Activated CD4-positive, alpha-beta T cell treated with anti-CD3 and anti-CD28 coated beads for 36 hours (primary cell): Measurements from ENCODE around the gene FGF8. TPM values are rescaled to one million over a fixed set of nuclear protein-coding genes. Genes with fewer than 3 reads are reported as not detected.

Experiments
- ATAC-seq: fragments of 200-7000 bp; cut with Tn5 transposase; one replicate; pipeline ENCODE4 v1.10.0; 2021; ENCODE audit warnings: mild to moderate bottlenecking, moderate library complexity
- CTCF ChIA-PET: fragments of 350-600 bp; sonication (Branson Sonifier 250); formaldehyde crosslinking; loops from one replicate; lab custom pipeline; 2021; ENCODE audit warnings: antibody characterized with exemption; lab: Charles Lee
- POLR2A ChIA-PET: fragments of 350-600 bp; sonication (Branson Sonifier 250); formaldehyde crosslinking; loops from one replicate; lab custom pipeline; 2021; ENCODE audit warnings: antibody characterized with exemption, inconsistent platforms; lab: Charles Lee
- DNase-seq: peaks from one replicate; pipeline ENCODE4 v3.0.0-alpha.2; 2020
- H3K27ac Mint-ChIP-seq: one replicate; pipeline ENCODE4 v1.8.0; 2021; ENCODE audit warnings: mixed read lengths
- H3K27me3 Mint-ChIP-seq: one replicate; pipeline ENCODE4 v1.8.0; 2021; ENCODE audit warnings: mixed read lengths
- H3K36me3 Mint-ChIP-seq: one replicate; pipeline ENCODE4 v1.8.0; 2021; ENCODE audit warnings: low read depth, mixed read lengths
- H3K4me1 Mint-ChIP-seq: one replicate; pipeline ENCODE4 v1.8.0; 2021; ENCODE audit warnings: mixed read lengths
- H3K4me3 Mint-ChIP-seq: one replicate; pipeline ENCODE4 v1.8.0; 2021; ENCODE audit warnings: mild to moderate bottlenecking, moderate library complexity, mixed read lengths
- H3K9me3 Mint-ChIP-seq: one replicate; pipeline ENCODE4 v1.8.0; 2021; ENCODE audit warnings: low read depth, mixed read lengths
- intact Hi-C, 2 experiments: fragments of 100-400 bp; cut with DNase I in 1 of 2; cut with micrococcal nuclease in 1 of 2; formaldehyde crosslinking; loops; one replicate each; pipeline versions ENCODE4 v1.14.2 to v1.15.1; 2022 to 2024; cut with DNase I, micrococcal nuclease
- total RNA-seq, 2 experiments: library from RNA; stranded (reverse); gene quantifications; one replicate each; pipeline ENCODE4 v1.2.3, GENCODE V29; 2021

The FGF8 gene
- total RNA-seq, 2 experiments from 2014 or later = 0.32 TPM; not detected in 1

- peaks cover 8% of the 10 kb centered on the region for H3K4me1 Mint-ChIP-seq
- ChIA-PET POLR2A (no interaction called here), CTCF (interaction anchor here (1.1 kb wide), 1 partner anchor 123 kb away, joined by 3 read pairs; no protein-coding TSS in a partner anchor)
- peaks cover 10% of the 10 kb centered on the region for H3K27me3 Mint-ChIP-seq
- ATAC-seq (no peak), DNase-seq (no peak)
- intact Hi-C loops = no loop called here
- no peaks in the 10 kb centered on the region for H3K36me3 Mint-ChIP-seq
- H3K4me3 Mint-ChIP-seq = no peak overlapping the region
- H3K27ac Mint-ChIP-seq = no peak overlapping the region
- H3K9me3 Mint-ChIP-seq = no peaks in the 10 kb centered on the region
Observed at GRCh38 chr10:101725296-101726114, 50.4 kb downstream of the FGF8 start.

- CTCF ChIA-PET = interaction anchor here (0.6 to 1.1 kb wide), 2 partner anchors 122 to 1278 kb away, joined by 3 to 4 read pairs; no protein-coding TSS in a partner anchor
- H3K27me3 Mint-ChIP-seq = peaks cover 12% of the 10 kb centered on the region
Observed at GRCh38 chr10:101724446-101724845, 51.5 kb downstream of the FGF8 start.

GRCh38 chr10:101723176-101723575 lies 52.7 kb downstream of the FGF8 start:
- POLR2A ChIA-PET = no interaction called here
- no peak overlapping the region for H3K27ac Mint-ChIP-seq
- peaks cover 8% of the 10 kb centered on the region for H3K4me1 Mint-ChIP-seq
- no peak overlapping the region for H3K4me3 Mint-ChIP-seq
- no peak for ATAC-seq
- no peaks in the 10 kb centered on the region for H3K9me3 Mint-ChIP-seq
- CTCF ChIA-PET = interaction anchor here (1.6 kb wide), 1 partner anchor 121 kb away, joined by 4 read pairs; no protein-coding TSS in a partner anchor
- H3K27me3 Mint-ChIP-seq = peaks cover 14% of the 10 kb centered on the region
- no peaks in the 10 kb centered on the region for H3K36me3 Mint-ChIP-seq
- DNase-seq = no peak
- intact Hi-C loops = loop anchor here in 1 of 2 experiments (5.0 kb wide), 1 partner anchor 49 kb away; no protein-coding TSS in a partner anchor

More at GRCh38 chr10:101724446-101724845, 51.5 kb downstream of the FGF8 start:
- H3K9me3 Mint-ChIP-seq = no peaks in the 10 kb centered on the region
- no peaks in the 10 kb centered on the region for H3K36me3 Mint-ChIP-seq
- H3K27ac Mint-ChIP-seq = no peak overlapping the region
- ATAC-seq = peak; percentile 53
- no peak overlapping the region for H3K4me3 Mint-ChIP-seq
- DNase-seq = no peak
- POLR2A ChIA-PET = no interaction called here
- intact Hi-C loops = loop anchor here in 1 of 2 experiments (5.0 kb wide), 1 partner anchor 48 kb away; no protein-coding TSS in a partner anchor
- peaks cover 8% of the 10 kb centered on the region for H3K4me1 Mint-ChIP-seq

GRCh38 chr10:101721806-101722205 lies 54.1 kb downstream of the FGF8 start:
- intact Hi-C loops = loop anchor here in 1 of 2 experiments (5.0 kb wide), 1 partner anchor 50 kb away; no protein-coding TSS in a partner anchor
- no peak for DNase-seq
- Mint-ChIP-seq H3K27ac (no peak overlapping the region), H3K4me1 (peaks cover 14% of the 10 kb centered on the region), H3K4me3 (no peak overlapping the region), H3K9me3 (no peaks in the 10 kb centered on the region), H3K27me3 (peaks cover 12% of the 10 kb centered on the region), H3K36me3 (no peaks in the 10 kb centered on the region)
- CTCF ChIA-PET = interaction anchor here (0.8 to 1.6 kb wide), 2 partner anchors 10 to 119 kb away, joined by 3 to 4 read pairs; no protein-coding TSS in a partner anchor
- ATAC-seq = no peak
- POLR2A ChIA-PET = interaction anchor here (0.6 to 0.7 kb wide), 2 partner anchors 100 to 409 kb away, joined by 3 to 6 read pairs; no protein-coding TSS in a partner anchor

GRCh38 chr10:101720606-101721230 lies 55.2 kb downstream of the FGF8 start:
- DNase-seq = no peak
- intact Hi-C loops = loop anchor here in 1 of 2 experiments (5.0 kb wide), 1 partner anchor 52 kb away; no protein-coding TSS in a partner anchor
- ChIA-PET CTCF (no interaction called here), POLR2A (no interaction called here)
- H3K9me3 Mint-ChIP-seq = no peaks in the 10 kb centered on the region
- H3K27ac Mint-ChIP-seq = no peak overlapping the region
- H3K36me3 Mint-ChIP-seq = no peaks in the 10 kb centered on the region
- H3K4me1 Mint-ChIP-seq = peaks cover 18% of the 10 kb centered on the region
- peaks cover 12% of the 10 kb centered on the region for H3K27me3 Mint-ChIP-seq
- ATAC-seq = no peak
- no peak overlapping the region for H3K4me3 Mint-ChIP-seq

Other genes with a start within 250 kb of the FGF8 start
- 10 to 100 TPM; 30.2 to 31.4 TPM for gene POLL, start 187.9 kb downstream of the FGF8 start, total RNA-seq
- 10 to 100 TPM; 15.5 to 19.3 TPM for gene DPCD, start 187.8 kb downstream of the FGF8 start, total RNA-seq
- 10 to 100 TPM; 34.7 to 36.3 TPM for gene FBXW4, start 80.9 kb downstream of the FGF8 start, total RNA-seq
- gene NPM3, start 7.3 kb upstream of the FGF8 start, total RNA-seq = 100 to 1,000 TPM; 207 to 214 TPM
- gene OGA, start 42.3 kb upstream of the FGF8 start, total RNA-seq = 100 to 1,000 TPM; 113 to 124 TPM
- gene KCNIP2, start 67.7 kb upstream of the FGF8 start, total RNA-seq = 1 to 10 TPM; 2.7 to 2.8 TPM